Activated CD4-positive, alpha-beta T cell treated with anti-CD3 and anti-CD28 coated beads for 36 hours (primary cell): ENCODE measurements around the gene GRB2. TPM values are rescaled to one million over a fixed set of nuclear protein-coding genes. Genes with fewer than 3 reads are reported as not detected.
"Not testable (repeated sequence)": the region's sequence is repeated elsewhere in the genome, so short reads cannot be mapped to it uniquely, and the experiment has no call there.

ENCODE experiments used
- ATAC-seq: fragments of 200-7000 bp; cut with Tn5 transposase; one replicate; pipeline ENCODE4 v1.10.0; 2021; ENCODE audit warnings: mild to moderate bottlenecking, moderate library complexity
- CTCF ChIA-PET: fragments of 350-600 bp; sonication (Branson Sonifier 250); formaldehyde crosslinking; loops from one replicate; lab custom pipeline; 2021; ENCODE audit warnings: antibody characterized with exemption; lab: Charles Lee
- POLR2A ChIA-PET: fragments of 350-600 bp; sonication (Branson Sonifier 250); formaldehyde crosslinking; loops from one replicate; lab custom pipeline; 2021; ENCODE audit warnings: antibody characterized with exemption, inconsistent platforms; lab: Charles Lee
- DNase-seq: peaks from one replicate; pipeline ENCODE4 v3.0.0-alpha.2; 2020
- H3K27ac Mint-ChIP-seq: one replicate; pipeline ENCODE4 v1.8.0; 2021; ENCODE audit warnings: mixed read lengths
- H3K27me3 Mint-ChIP-seq: one replicate; pipeline ENCODE4 v1.8.0; 2021; ENCODE audit warnings: mixed read lengths
- H3K36me3 Mint-ChIP-seq: one replicate; pipeline ENCODE4 v1.8.0; 2021; ENCODE audit warnings: low read depth, mixed read lengths
- H3K4me1 Mint-ChIP-seq: one replicate; pipeline ENCODE4 v1.8.0; 2021; ENCODE audit warnings: mixed read lengths
- H3K4me3 Mint-ChIP-seq: one replicate; pipeline ENCODE4 v1.8.0; 2021; ENCODE audit warnings: mild to moderate bottlenecking, moderate library complexity, mixed read lengths
- H3K9me3 Mint-ChIP-seq: one replicate; pipeline ENCODE4 v1.8.0; 2021; ENCODE audit warnings: low read depth, mixed read lengths
- intact Hi-C, 2 experiments: fragments of 100-400 bp; cut with DNase I in 1 of 2; cut with micrococcal nuclease in 1 of 2; formaldehyde crosslinking; loops; one replicate each; pipeline versions ENCODE4 v1.14.2 to v1.15.1; 2022 to 2024; cut with DNase I, micrococcal nuclease
- total RNA-seq, 2 experiments: library from RNA; stranded (reverse); gene quantifications; one replicate each; pipeline ENCODE4 v1.2.3, GENCODE V29; 2021

The GRB2 gene
- total RNA-seq, 2 experiments from 2014 or later = 157 to 168 TPM

DNA sequence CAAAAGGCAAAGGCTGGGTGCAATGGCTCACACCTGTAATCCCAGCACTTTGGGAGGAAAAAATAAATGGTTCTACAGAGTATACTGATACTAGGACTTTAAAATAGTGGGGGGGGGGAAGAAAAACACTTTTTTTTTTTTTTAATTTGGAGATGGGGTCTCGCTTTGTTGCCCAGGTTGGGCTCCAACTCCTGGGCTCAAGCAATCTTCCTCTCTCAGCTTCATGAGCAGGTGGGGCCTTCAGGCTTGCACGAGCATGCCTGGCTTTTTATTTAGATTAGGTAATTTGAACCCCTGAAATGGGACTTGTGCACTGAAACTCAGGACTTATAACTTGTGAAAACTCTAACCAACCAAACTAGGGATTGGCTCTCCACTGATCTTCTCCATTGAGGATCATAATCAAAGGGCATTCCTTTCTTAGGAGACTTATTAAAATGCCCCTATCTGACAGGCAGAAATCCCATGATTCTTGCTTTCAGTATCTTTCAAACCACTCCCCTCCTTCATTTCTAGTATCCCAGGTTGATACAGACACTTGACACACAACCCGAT lies 16.9 kb downstream of the GRB2 start:
- peaks cover 58% of the 10 kb centered on the region for H3K4me1 Mint-ChIP-seq
- no peak for ATAC-seq
- no peak overlapping the region for H3K4me3 Mint-ChIP-seq
- DNase-seq = no peak
- H3K36me3 Mint-ChIP-seq = peaks cover 51% of the 10 kb centered on the region
- no peak overlapping the region for H3K27ac Mint-ChIP-seq
- intact Hi-C loops = no loop called here
- POLR2A ChIA-PET = interaction anchor here (0.7 kb wide), 1 partner anchor 391 kb away, joined by 4 read pairs; a partner anchor contains a TSS
- H3K9me3 Mint-ChIP-seq = no peaks in the 10 kb centered on the region
- H3K27me3 Mint-ChIP-seq = no peaks in the 10 kb centered on the region
- CTCF ChIA-PET = no interaction called here

DNA sequence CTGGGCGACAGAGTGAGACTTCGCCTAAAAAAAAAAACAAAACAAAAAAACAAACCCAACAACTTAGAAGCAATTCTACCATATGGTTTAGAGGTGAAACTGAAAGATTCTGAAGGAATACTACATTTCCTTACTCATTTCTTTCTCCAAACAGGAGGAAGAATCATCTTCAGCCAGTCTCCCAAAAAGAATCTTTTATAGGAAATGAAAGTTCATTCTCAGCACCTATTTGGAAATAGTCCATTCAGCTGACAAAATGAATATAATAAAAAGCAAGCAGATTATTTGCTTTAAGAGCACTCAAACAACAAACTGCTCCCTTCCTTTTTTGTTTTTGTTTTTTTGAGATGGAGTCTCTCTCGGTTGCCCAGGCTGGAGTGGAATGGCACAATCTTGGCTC lies 17.7 kb downstream of the GRB2 start:
- Mint-ChIP-seq H3K9me3 (no peaks in the 10 kb centered on the region), H3K4me1 (peaks cover 57% of the 10 kb centered on the region), H3K36me3 (peaks cover 46% of the 10 kb centered on the region), H3K4me3 (no peak overlapping the region), H3K27ac (no peak overlapping the region), H3K27me3 (no peaks in the 10 kb centered on the region)
- DNase-seq = no peak
- ChIA-PET POLR2A (no interaction called here), CTCF (no interaction called here)
- intact Hi-C loops = no loop called here
- ATAC-seq = no peak

DNA sequence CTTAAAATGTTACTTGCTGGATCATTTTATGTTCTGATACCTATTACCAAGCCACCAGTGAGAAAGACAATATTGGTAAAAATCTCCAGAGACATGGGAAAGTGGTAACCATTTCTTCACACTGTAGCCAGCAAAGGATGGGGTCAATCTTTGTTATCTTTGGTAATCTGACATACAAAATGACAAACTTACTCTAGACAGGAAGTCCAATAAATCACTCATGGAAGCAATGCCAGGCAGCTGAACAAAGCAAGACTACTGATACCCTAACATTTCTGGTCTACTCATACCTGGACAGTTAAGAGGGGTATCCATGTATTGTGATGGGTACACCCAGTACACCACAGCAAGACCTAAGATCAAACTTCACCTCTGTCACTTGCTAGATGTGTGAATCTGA lies 19.0 kb downstream of the GRB2 start:
- intact Hi-C loops = no loop called here
- DNase-seq (no peak), ATAC-seq (no peak)
- Mint-ChIP-seq H3K9me3 (no peaks in the 10 kb centered on the region), H3K36me3 (peaks cover 38% of the 10 kb centered on the region), H3K4me1 (peaks cover 50% of the 10 kb centered on the region), H3K27me3 (no peaks in the 10 kb centered on the region), H3K27ac (peak overlapping the region; percentile 14), H3K4me3 (no peak overlapping the region)
- POLR2A ChIA-PET = no interaction called here
- CTCF ChIA-PET = interaction anchor here (0.6 to 1.6 kb wide), 2 partner anchors 20 to 216 kb away, joined by 3 read pairs; no protein-coding TSS in a partner anchor

DNA sequence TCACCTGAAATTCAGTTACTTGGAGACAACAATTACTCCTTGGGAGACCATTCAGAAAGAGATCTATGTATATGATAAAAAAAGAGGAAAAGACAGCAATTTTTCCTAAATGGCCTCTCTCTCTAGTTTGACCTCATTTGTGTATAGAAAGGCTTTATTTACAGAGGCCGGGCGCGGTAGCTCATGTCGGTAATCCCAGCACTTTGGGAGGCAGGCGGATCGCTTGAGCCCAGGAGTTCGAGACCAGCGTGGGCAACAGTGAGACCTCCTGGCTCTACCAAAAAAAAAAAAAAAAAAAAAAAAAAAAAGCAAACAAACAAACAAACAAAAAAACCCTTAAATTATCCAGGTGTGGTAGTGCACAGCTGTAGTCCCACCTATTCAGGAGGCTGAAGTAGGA lies 20.7 kb downstream of the GRB2 start:
- Mint-ChIP-seq H3K27me3 (no peaks in the 10 kb centered on the region), H3K36me3 (peaks cover 30% of the 10 kb centered on the region), H3K9me3 (no peaks in the 10 kb centered on the region), H3K27ac (no peak overlapping the region), H3K4me3 (no peak overlapping the region), H3K4me1 (peaks cover 48% of the 10 kb centered on the region)
- CTCF ChIA-PET = interaction anchor here (1.3 to 1.6 kb wide), 2 partner anchors 8 to 18 kb away, joined by 3 to 5 read pairs; no protein-coding TSS in a partner anchor
- POLR2A ChIA-PET = no interaction called here
- intact Hi-C loops = no loop called here
- no peak for ATAC-seq
- no peak for DNase-seq

DNA sequence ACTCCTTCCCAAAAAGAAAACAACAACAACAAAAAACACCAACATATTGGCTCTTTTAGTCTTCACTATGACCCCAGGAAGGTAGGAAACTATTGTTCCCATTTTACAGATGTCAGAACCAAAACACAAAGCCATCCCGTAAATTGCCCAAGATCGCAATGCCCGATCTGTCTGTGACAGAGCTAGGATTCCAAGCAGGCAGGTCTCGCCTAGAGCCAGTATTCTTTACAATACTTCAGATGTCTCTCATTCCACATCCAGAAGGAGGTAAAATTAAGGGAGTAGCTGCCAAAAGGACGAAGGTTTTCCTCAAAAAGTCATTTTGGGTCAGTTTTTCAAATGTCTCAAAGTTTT lies 21.7 kb downstream of the GRB2 start:
- CTCF ChIA-PET = interaction anchor here (1.3 to 1.6 kb wide), 3 partner anchors 9 to 13 kb away, joined by 4 to 5 read pairs (median 4); no protein-coding TSS in a partner anchor
- Mint-ChIP-seq H3K27me3 (no peaks in the 10 kb centered on the region), H3K4me3 (no peak overlapping the region), H3K4me1 (peaks cover 47% of the 10 kb centered on the region), H3K36me3 (peaks cover 25% of the 10 kb centered on the region), H3K27ac (no peak overlapping the region), H3K9me3 (no peaks in the 10 kb centered on the region)
- intact Hi-C loops = no loop called here
- DNase-seq (no peak), ATAC-seq (no peak)
- POLR2A ChIA-PET = interaction anchor here (0.7 kb wide), 1 partner anchor 139 kb away, joined by 3 read pairs; no protein-coding TSS in a partner anchor

DNA sequence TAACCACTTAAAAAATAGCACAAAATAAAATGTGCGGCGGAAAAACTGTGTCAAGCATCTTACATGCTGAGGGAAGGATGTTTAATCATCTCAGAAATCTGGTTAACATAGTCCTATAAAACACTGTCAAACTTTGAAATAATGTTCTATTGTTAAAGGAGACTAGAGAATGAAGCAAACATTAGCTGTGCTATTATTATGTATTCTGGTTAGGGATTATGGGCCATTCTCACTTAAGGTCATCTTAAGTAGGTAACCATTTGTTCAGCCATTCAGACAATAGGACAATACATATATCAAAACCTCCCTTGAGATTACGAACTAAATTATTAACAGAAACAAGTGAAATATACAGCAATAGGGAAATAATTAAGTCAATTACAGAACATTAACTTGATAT lies 24.7 kb downstream of the GRB2 start:
- Mint-ChIP-seq H3K36me3 (peaks cover 16% of the 10 kb centered on the region), H3K27me3 (no peaks in the 10 kb centered on the region), H3K9me3 (no peaks in the 10 kb centered on the region), H3K27ac (peak overlapping the region; percentile 65), H3K4me3 (no peak overlapping the region), H3K4me1 (peaks cover 46% of the 10 kb centered on the region)
- no peak for DNase-seq
- ChIA-PET CTCF (interaction anchor here (1.1 to 3.7 kb wide), 12 partner anchors 9 to 84 kb away, joined by 3 to 13 read pairs (median 7); no protein-coding TSS in a partner anchor), POLR2A (interaction anchor here (0.7 kb wide), 1 partner anchor 45 kb away, joined by 3 read pairs; no protein-coding TSS in a partner anchor)
- intact Hi-C loops = no loop called here
- no peak for ATAC-seq

DNA sequence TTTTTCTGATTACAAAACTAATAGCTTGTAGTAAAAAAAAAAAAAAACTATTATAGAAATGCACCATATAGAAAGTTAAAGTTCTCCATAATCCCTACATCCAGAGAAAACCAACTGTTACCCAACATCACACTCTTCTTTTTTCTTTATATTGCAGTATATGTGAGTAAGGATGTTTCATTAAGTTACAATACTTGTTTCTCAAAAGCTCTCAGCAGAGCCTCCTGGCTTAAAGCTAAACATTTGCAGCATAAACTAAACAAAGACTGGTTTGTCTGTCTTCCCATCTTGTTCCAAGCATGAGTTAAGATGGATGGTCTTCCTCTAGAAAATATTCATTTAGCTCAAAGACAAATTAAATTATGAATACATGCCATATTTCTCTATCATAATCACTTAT lies 25.2 kb downstream of the GRB2 start:
- peaks cover 47% of the 10 kb centered on the region for H3K4me1 Mint-ChIP-seq
- no peaks in the 10 kb centered on the region for H3K9me3 Mint-ChIP-seq
- H3K4me3 Mint-ChIP-seq = no peak overlapping the region
- DNase-seq (no peak), ATAC-seq (no peak)
- ChIA-PET CTCF (interaction anchor here (0.6 to 3.7 kb wide), 13 partner anchors 9 to 837 kb away, joined by 3 to 13 read pairs (median 7); no protein-coding TSS in a partner anchor), POLR2A (interaction anchor here (0.7 kb wide), 1 partner anchor 44 kb away, joined by 3 read pairs; no protein-coding TSS in a partner anchor)
- H3K36me3 Mint-ChIP-seq = peaks cover 18% of the 10 kb centered on the region
- H3K27me3 Mint-ChIP-seq = no peaks in the 10 kb centered on the region
- peak overlapping the region; percentile 65 for H3K27ac Mint-ChIP-seq
- intact Hi-C loops = no loop called here

DNA sequence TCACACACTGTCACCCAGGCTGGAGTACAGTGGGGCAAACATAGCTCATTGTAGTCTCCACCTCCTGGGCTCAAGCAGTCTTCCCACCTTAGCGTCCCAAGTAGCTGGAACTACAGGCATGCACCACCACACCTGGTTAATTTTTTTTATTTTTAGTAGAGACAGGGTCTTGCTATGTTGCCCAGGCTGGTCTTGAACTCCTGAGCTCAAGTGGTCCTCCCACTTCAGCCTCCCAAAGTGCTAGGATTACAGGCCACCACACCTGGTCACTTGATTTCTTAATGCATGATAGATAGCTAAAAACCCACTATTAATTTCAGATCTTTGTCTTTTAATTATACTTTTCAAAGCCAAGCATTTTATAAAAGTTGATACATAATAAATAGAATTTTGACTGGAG lies 26.1 kb downstream of the GRB2 start:
- H3K27me3 Mint-ChIP-seq, H3K9me3 Mint-ChIP-seq, DNase-seq, H3K4me3 Mint-ChIP-seq, H3K27ac Mint-ChIP-seq, POLR2A ChIA-PET, ATAC-seq, intact Hi-C loops: not testable (repeated sequence)
- CTCF ChIA-PET = interaction anchor here (0.7 to 3.7 kb wide), 11 partner anchors 10 to 57 kb away, joined by 3 to 13 read pairs (median 7); no protein-coding TSS in a partner anchor
- Mint-ChIP-seq H3K36me3 (peaks cover 25% of the 10 kb centered on the region), H3K4me1 (peaks cover 50% of the 10 kb centered on the region)

DNA sequence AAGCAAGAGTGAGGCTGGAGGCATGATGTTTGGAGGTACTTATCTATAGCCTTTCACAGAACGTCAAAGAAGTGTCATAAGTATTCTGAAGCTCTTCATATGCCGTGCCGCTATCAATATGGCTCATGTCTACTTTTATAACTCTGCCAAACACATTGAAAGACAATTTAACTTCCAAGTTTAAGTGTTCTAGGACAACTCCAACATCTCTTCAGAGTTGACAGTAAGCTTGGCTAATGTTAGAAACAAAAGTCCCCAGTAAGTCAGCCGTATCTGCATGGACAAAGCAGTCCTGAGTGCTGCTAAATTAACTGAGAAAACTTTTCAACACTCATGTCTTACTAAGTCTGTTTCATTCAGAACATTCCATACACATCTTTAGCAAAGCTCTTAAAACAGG lies 32.2 kb downstream of the GRB2 start:
- Mint-ChIP-seq H3K27ac (no peak overlapping the region), H3K27me3 (no peaks in the 10 kb centered on the region), H3K36me3 (peaks cover 32% of the 10 kb centered on the region), H3K9me3 (no peaks in the 10 kb centered on the region), H3K4me1 (peaks cover 66% of the 10 kb centered on the region), H3K4me3 (no peak overlapping the region)
- intact Hi-C loops = loop anchor here in 1 of 2 experiments (2.0 to 5.0 kb wide), 2 partner anchors 36 to 50 kb away; no protein-coding TSS in a partner anchor
- ChIA-PET POLR2A (interaction anchor here (0.7 to 0.9 kb wide), 2 partner anchors 36 to 129 kb away, joined by 3 read pairs; no protein-coding TSS in a partner anchor), CTCF (interaction anchor here (0.6 to 2.7 kb wide), 8 partner anchors 21 to 1475 kb away, joined by 3 to 12 read pairs (median 4); no protein-coding TSS in a partner anchor)
- ATAC-seq (no peak), DNase-seq (no peak)

DNA sequence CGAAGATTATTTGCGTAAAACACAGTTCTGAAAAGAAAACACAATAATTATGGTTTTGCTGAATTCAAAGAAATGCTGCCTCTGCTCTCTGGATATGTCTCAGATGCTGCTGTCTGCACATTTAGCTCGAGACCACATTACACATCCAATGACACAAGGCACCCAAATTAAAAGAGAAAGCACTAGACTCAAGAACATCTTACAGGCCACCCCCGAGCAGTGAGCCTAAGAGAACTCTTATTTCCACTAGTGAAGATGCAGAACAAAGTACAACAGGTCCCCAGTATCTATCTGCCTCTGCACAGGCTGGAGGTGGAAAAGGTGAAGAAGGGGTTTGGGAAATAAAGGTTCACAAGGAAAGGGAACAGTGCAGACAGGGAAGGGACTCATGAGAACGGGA lies 33.5 kb downstream of the GRB2 start:
- Mint-ChIP-seq H3K36me3 (peaks cover 29% of the 10 kb centered on the region), H3K4me3 (peak overlapping the region; percentile 56), H3K9me3 (no peaks in the 10 kb centered on the region), H3K27me3 (no peaks in the 10 kb centered on the region), H3K27ac (peak overlapping the region; percentile 82), H3K4me1 (peaks cover 72% of the 10 kb centered on the region)
- DNase-seq = peak; percentile 58
- CTCF ChIA-PET = interaction anchor here (0.8 to 2.3 kb wide), 4 partner anchors 9 to 35 kb away, joined by 3 to 12 read pairs (median 6); no protein-coding TSS in a partner anchor
- ATAC-seq = peak; percentile 86
- POLR2A ChIA-PET = no interaction called here
- intact Hi-C loops = loop anchor here (2.0 to 5.0 kb wide), 3 partner anchors 33 to 49 kb away; partner anchors contain the start of gene GRB2 (in 1 of the 2)

DNA sequence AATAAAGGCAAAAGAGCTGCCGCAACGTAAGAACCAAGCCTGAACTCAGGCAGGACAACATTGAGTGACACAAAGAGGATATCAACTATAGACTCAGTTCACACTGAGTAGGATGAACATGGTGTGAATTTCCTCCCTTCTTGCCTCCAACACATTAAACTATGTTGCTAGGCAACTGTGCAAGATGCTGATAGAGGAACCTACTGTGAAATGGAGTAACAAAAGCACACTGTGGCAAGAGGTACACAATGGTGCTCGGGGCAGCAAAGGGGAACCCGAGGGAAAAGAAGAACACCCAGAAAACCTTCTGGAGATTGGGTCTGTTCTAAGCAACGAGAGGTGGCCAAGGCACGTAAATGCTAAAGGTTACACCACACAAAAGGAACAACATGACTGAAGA lies 34.1 kb downstream of the GRB2 start:
- peak overlapping the region; percentile 56 for H3K4me3 Mint-ChIP-seq
- CTCF ChIA-PET = interaction anchor here (0.7 to 2.3 kb wide), 5 partner anchors 10 to 34 kb away, joined by 3 to 12 read pairs (median 4); no protein-coding TSS in a partner anchor
- no peak for DNase-seq
- POLR2A ChIA-PET = no interaction called here
- H3K27me3 Mint-ChIP-seq = no peaks in the 10 kb centered on the region
- ATAC-seq = peak; percentile 24
- peaks cover 78% of the 10 kb centered on the region for H3K4me1 Mint-ChIP-seq
- intact Hi-C loops = loop anchor here (2.0 to 5.0 kb wide), 2 partner anchors 33 to 34 kb away; partner anchors contain the start of gene GRB2 (in 1 of the 2)
- H3K36me3 Mint-ChIP-seq = peaks cover 25% of the 10 kb centered on the region
- peak overlapping the region; percentile 82 for H3K27ac Mint-ChIP-seq
- no peaks in the 10 kb centered on the region for H3K9me3 Mint-ChIP-seq
